Hematopoietic multipotent progenitor cell treated with erythropoietin and hydrocortisone succinate and interleukin-3 and kit ligand, for 8 days (in vitro differentiated cells): ENCODE results near the gene ALK.

Experiments
- DNase-seq: peaks from one replicate; pipeline ENCODE4 v3.0.0-alpha.2; 2015

The ALK gene

GRCh38 chr2:29235411-29235810 lies 686.0 kb downstream of the ALK start:
- no peak for DNase-seq

- no peak for DNase-seq
These were observed 688.0 kb downstream of the ALK start for GRCh38 chr2:29233428-29233827.

- no peak for DNase-seq
These were observed 689.3 kb downstream of the ALK start for GRCh38 chr2:29232041-29232440.

- DNase-seq, result no peak
These were observed 691.7 kb downstream of the ALK start for GRCh38 chr2:29229640-29230039.

- no peak for DNase-seq
These were observed 692.4 kb downstream of the ALK start for GRCh38 chr2:29228947-29229346.

- DNase-seq, result no peak
These were observed 693.3 kb downstream of the ALK start for GRCh38 chr2:29227935-29228675.

GRCh38 chr2:29226808-29227207 lies 694.6 kb downstream of the ALK start:
- DNase-seq, result no peak

GRCh38 chr2:29226375-29226774 lies 695.0 kb downstream of the ALK start:
- no peak for DNase-seq

- no peak for DNase-seq
These were observed 695.6 kb downstream of the ALK start for GRCh38 chr2:29225814-29226213.

- no peak for DNase-seq
These were observed 696.5 kb downstream of the ALK start for GRCh38 chr2:29224693-29225551.

GRCh38 chr2:29223851-29224692 lies 697.3 kb downstream of the ALK start:
- peak; percentile 11 for DNase-seq

GRCh38 chr2:29223257-29223656 lies 698.1 kb downstream of the ALK start:
- no peak for DNase-seq

- DNase-seq, result no peak
These were observed 698.8 kb downstream of the ALK start for GRCh38 chr2:29222381-29223179.

GRCh38 chr2:29220506-29221270 lies 700.7 kb downstream of the ALK start:
- DNase-seq, result no peak

- no peak for DNase-seq
These were observed 702.0 kb downstream of the ALK start for GRCh38 chr2:29219374-29219773.

- DNase-seq, result no peak
These were observed 702.7 kb downstream of the ALK start for GRCh38 chr2:29218550-29219125.

- DNase-seq, result no peak
These were observed 703.3 kb downstream of the ALK start for GRCh38 chr2:29218071-29218470.

GRCh38 chr2:29216609-29216909 lies 704.8 kb downstream of the ALK start:
- DNase-seq, result no peak

- DNase-seq, result no peak
These were observed 705.4 kb downstream of the ALK start for GRCh38 chr2:29215739-29216608.

- DNase-seq, result no peak
These were observed 706.3 kb downstream of the ALK start for GRCh38 chr2:29215073-29215472.
